Heart right ventricle (tissue), 16 donors: ENCODE measurements around the gene EYS. TPM values are rescaled to one million over a fixed set of nuclear protein-coding genes. Genes with fewer than 3 reads are reported as not detected.
"Not testable (repeated sequence)": the region's sequence is repeated elsewhere in the genome, so short reads cannot be mapped to it uniquely, and the experiment has no call there.

Source experiments
- ATAC-seq, 8 donors: fragments of 200-7000 bp; cut with Tn5 transposase; one replicate each; pipeline ENCODE4 v1.9.1; 2020; ENCODE audit warnings: mild to moderate bottlenecking in 8 of 8, moderate library complexity in 8 of 8, moderate number of reproducible peaks in 1 of 8
- DNase-seq, 2 donors: peaks; one replicate each; pipeline ENCODE4 v3.0.0-alpha.2; 2020
- H3K27ac ChIP-seq, 10 donors: fragments of 200-600 bp; sonication (generic) in 2 of 10; one replicate each; pipeline versions ENCODE4 v1.5.0 to v1.8.0; 2020 to 2022; ENCODE audit warnings: mild to moderate bottlenecking in 3 of 10
- H3K27me3 ChIP-seq, 7 donors: fragments of 200-600 bp; one replicate each; pipeline ENCODE4 v1.8.0; 2021 to 2022; ENCODE audit warnings: mild to moderate bottlenecking in 2 of 7
- H3K36me3 ChIP-seq, 9 donors: fragments of 200-600 bp; sonication (generic) in 1 of 9; one replicate each; pipeline versions ENCODE4 v1.5.0 to v1.8.0; 2020 to 2022; ENCODE audit warnings: mild to moderate bottlenecking in 2 of 9
- H3K4me1 ChIP-seq, 9 donors: fragments of 200-600 bp; sonication (generic) in 1 of 9; one replicate each; pipeline versions ENCODE4 v1.5.0 to v1.8.0; 2020 to 2022; ENCODE audit warnings: mild to moderate bottlenecking in 4 of 9
- H3K4me3 ChIP-seq, 10 donors: fragments of 200-600 bp; sonication (generic) in 2 of 10; one replicate each; pipeline versions ENCODE4 v1.5.0 to v1.8.0; 2020 to 2022; ENCODE audit warnings: mild to moderate bottlenecking in 7 of 10, moderate library complexity in 2 of 10
- H3K9me3 ChIP-seq, 11 donors: fragments of 200-600 bp in 10 of 11; sonication (generic) in 2 of 11; one replicate each; pipeline versions ENCODE4 v1.5.0 to v1.8.0; 2013 to 2022; ENCODE audit warnings: mild to moderate bottlenecking in 2 of 11, control low read depth in 1 of 11, moderate library complexity in 1 of 11
- CTCF ChIP-seq, 9 donors: fragments of 200-600 bp; sonication (generic) in 2 of 9; IDR thresholded peaks; one replicate each; pipeline versions ENCODE4 v1.5.0 to v1.8.0; 2021 to 2022; ENCODE audit warnings: antibody characterized with exemption in 9 of 9, mild to moderate bottlenecking in 5 of 9, moderate library complexity in 1 of 9
- whole genome bisulfite sequencing, 2 donors: extraction: QIAGEN DNeasy Blood & Tissue Kit; methylation state at CpG; one replicate each; pipeline ENCODE4 v1.1.7; 2013; ENCODE audit warnings: inconsistent platforms in 1 of 2; 5-methylcytosine and 5-hydroxymethylcytosine counted together
- intact Hi-C, 10 donors: fragments of 100-400 bp; cut with DNase I; formaldehyde crosslinking; loops; one replicate each; pipeline versions ENCODE4 v1.11.1 to v1.14.2; 2022
- polyA plus RNA-seq, 2 donors: library from polyadenylated mRNA; stranded (reverse); fragments of 200-250 nt; gene quantifications; one replicate each; pipeline ENCODE4 v1.2.3, GENCODE V29; 2013
- total RNA-seq, 10 donors: library from RNA; stranded (reverse); fragmentation: NEBNext Ultra II Directional in 3 of 10; extraction: Animal tissue kit (Norgen Biotek cat#: 25700) in 3 of 10; gene quantifications; one replicate each; pipeline versions ENCODE4 v1.2.1 to v1.2.4, GENCODE V29; 2021 to 2023
- donor health status: Arrhythmogenic right ventricular cardiomyopathy.
- donor health status: ischemic (EF 13 %, LVEDD 7.1; RV severe dilation, severe dysfunction).
- donor health status: healthy with polysubstance abuse.
- donor health status: DM: no; HTN: yes; CAD: no.
- donor health status: DM: no; HTN: no; CAD: no.
- donor health status: ischemic (EF 25% LVEDD 6.9; RV normal size, moderate dysfunction).
- donor health status: ischemic (EF 25% LVEDD 5.7; RV mildly dilated, moderate dysfunction).
- donor health status: healthy.
- donor health status: DM: yes; HTN: yes; CAD: no.
- donor health status: Ischemic cardiomyopathy.
- donor health status: ischemic (EF 35%, LVEDD 5.7; RV mildly dilated, moderate dysfunction).
- donor health status: nonischemic (EF 11% LVEDD 7.7; RV severe dilation, severe dysfunction).
- donor health status: DM: yes; HTN: yes; CAD: no.
- donor health status: PGD.
- donor health status: ischemic (EF 29% LVEDD 5.4; RV normal size, mild dysfunction).
- donor health status: nonischemic (EF 23%, LVEDD 6.1; RV moderate dilation, normal function).

Gene EYS
- total and polyA plus RNA-seq, 12 donors: 0.02 to 0.40 (median 0.18) TPM; not detected in 8

GRCh38 chr6:64034910-64035655 is 1671.9 kb downstream of the EYS start:
- no peak for ATAC-seq
- no peaks in the 10 kb centered on the region for H3K4me1 ChIP-seq
- intact Hi-C loops: no loop called here
- no peaks in the 10 kb centered on the region for H3K27me3 ChIP-seq
- TF ChIP-seq CTCF (IDR thresholded peaks at IDR 0.05): no peak
- WGBS, 2 donors: 32 to 34% methylated on average over 3 of the region's 3 CpGs
- H3K4me3 ChIP-seq: no peak overlapping the region
- DNase-seq: no peak
- no peaks in the 10 kb centered on the region for H3K36me3 ChIP-seq
- H3K27ac ChIP-seq: no peak overlapping the region
- peaks cover 0 to 5% (median 0%) of the 10 kb centered on the region in 11 donors for H3K9me3 ChIP-seq

- Histone ChIP-seq H3K27me3 (no peaks in the 10 kb centered on the region), H3K27ac (no peak overlapping the region), H3K9me3 (peaks cover 0 to 6% (median 0%) of the 10 kb centered on the region in 11 donors), H3K4me1 (no peaks in the 10 kb centered on the region), H3K4me3 (no peak overlapping the region), H3K36me3 (no peaks in the 10 kb centered on the region)
- no peak for DNase-seq
- ATAC-seq: no peak
- intact Hi-C loops: no loop called here
- WGBS, 2 donors: 49 to 54% methylated on average over 4 of the region's 4 CpGs
- no peak for TF ChIP-seq CTCF (IDR thresholded peaks at IDR 0.05)
Observed at GRCh38 chr6:64034291-64034690, 1672.7 kb downstream of the EYS start.

- H3K9me3 ChIP-seq, ATAC-seq, H3K4me1 ChIP-seq, DNase-seq, H3K36me3 ChIP-seq, intact Hi-C loops, H3K27ac ChIP-seq, H3K4me3 ChIP-seq, H3K27me3 ChIP-seq: not testable (repeated sequence)
- 95 to 97% methylated on average over 21 of the region's 21 CpGs for WGBS, 2 donors
Observed at GRCh38 chr6:64030950-64031618, 1675.9 kb downstream of the EYS start.

- intact Hi-C loops: no loop called here
- DNase-seq: no peak
- ATAC-seq: no peak
- Histone ChIP-seq H3K4me3 (no peak overlapping the region), H3K27me3 (no peaks in the 10 kb centered on the region), H3K27ac (no peak overlapping the region), H3K9me3 (peaks cover 0 to 18% (median 5%) of the 10 kb centered on the region in 11 donors), H3K36me3 (no peaks in the 10 kb centered on the region), H3K4me1 (no peaks in the 10 kb centered on the region)
- no peak for TF ChIP-seq CTCF (IDR thresholded peaks at IDR 0.05)
- 96 to 97% methylated on average over 24 of the region's 24 CpGs for WGBS, 2 donors
Observed at GRCh38 chr6:64023693-64024092, 1683.3 kb downstream of the EYS start.

GRCh38 chr6:64014595-64014994 is 1692.4 kb downstream of the EYS start:
- intact Hi-C loops: loop anchor here in 3 of 10 donors (5.0 to 10.0 kb wide), 2 partner anchors 318 to 320 kb away; no protein-coding TSS in a partner anchor

More at GRCh38 chr6:64014595-64014994, 1692.4 kb downstream of the EYS start:
- Histone ChIP-seq H3K9me3 (no peaks in the 10 kb centered on the region), H3K4me3 (no peak overlapping the region), H3K27me3 (no peaks in the 10 kb centered on the region), H3K4me1 (peaks cover 0 to 8% (median 0%) of the 10 kb centered on the region in 9 donors), H3K36me3 (no peaks in the 10 kb centered on the region), H3K27ac (no peak overlapping the region)
- ATAC-seq: no peak
- DNase-seq: no peak
- TF ChIP-seq CTCF (IDR thresholded peaks at IDR 0.05): no peak
